ENCODE results near the gene NME4.
A peak's percentile ranks its signal among the peaks of the same experiment; 100 is the strongest.
"Not testable (repeated sequence)": the region's sequence is repeated elsewhere in the genome, so short reads cannot be mapped to it uniquely, and the experiment has no call there.

The NME4 gene

DNA sequence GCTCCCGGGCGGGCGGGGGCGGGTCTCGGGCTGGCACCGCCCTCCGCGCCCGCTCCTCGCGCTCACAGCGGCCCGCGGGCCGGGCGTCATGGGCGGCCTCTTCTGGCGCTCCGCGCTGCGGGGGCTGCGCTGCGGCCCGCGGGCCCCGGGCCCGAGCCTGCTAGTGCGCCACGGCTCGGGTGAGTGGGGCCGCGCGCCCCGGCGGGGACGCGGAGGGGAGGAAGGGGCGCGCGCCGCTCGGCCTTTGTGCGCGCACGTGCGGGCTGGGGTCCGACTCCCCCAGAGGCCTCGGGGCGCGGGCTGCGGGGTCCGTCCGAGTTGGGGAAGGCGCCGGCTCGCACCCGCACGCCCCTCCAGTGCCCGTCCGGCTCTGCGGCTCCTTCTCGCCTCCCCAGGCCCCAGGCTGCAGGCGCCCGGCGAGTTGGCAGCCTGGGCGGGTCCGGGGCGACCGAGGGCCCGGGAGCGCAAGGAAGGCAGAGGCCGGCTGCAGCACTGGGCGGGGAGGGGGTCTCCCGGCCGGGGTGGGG is at the start of gene NME4:
Gene NME4 (plus strand): TSS at position 65 of the 527 bp plus-strand sequence. CDS start 24 bp downstream, at position 89.
- TF ChIP-seq CTCF (IDR thresholded peaks at IDR 0.05; ENCODE audit: control insufficient read depth, extremely low read depth, insufficient read depth) = no peak
- DNase-seq (ENCODE audit: low read depth) = no peak
- no peak within 1 kb of the TSS for H3K4me3 ChIP-seq (ENCODE audit: low read depth, low read length)

DNA sequence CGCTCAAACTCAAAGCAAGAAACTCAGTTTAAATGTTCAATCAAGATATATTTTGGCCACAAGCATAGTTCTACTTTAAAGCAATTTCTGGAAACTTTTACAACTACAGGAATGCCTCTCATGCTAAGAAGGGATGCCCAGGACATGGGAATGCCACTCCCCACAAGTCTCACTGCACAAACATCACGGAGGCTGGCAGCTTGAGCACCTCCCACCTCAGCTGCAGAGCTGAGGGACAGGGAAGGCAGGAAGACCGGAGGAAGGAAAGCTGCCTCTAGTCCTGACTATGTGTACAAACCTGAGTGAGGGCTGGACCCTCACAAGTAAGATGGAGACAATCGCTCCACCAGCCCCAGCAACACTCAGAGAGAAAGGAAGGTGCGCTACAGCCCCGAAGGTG is 49.8 kb upstream of the NME4 start:
- no peak overlapping the region for H3K4me3 ChIP-seq (ENCODE audit: low read depth, low read length)
- no peak for DNase-seq (ENCODE audit: low read depth)
- no peak for TF ChIP-seq CTCF (IDR thresholded peaks at IDR 0.05; ENCODE audit: control insufficient read depth, extremely low read depth, insufficient read depth)

GRCh38 chr16:348495-348894 is 48.5 kb upstream of the NME4 start:
- not testable (repeated sequence) for DNase-seq (ENCODE audit: low read depth); H3K4me3 ChIP-seq (ENCODE audit: low read depth, low read length)

DNA sequence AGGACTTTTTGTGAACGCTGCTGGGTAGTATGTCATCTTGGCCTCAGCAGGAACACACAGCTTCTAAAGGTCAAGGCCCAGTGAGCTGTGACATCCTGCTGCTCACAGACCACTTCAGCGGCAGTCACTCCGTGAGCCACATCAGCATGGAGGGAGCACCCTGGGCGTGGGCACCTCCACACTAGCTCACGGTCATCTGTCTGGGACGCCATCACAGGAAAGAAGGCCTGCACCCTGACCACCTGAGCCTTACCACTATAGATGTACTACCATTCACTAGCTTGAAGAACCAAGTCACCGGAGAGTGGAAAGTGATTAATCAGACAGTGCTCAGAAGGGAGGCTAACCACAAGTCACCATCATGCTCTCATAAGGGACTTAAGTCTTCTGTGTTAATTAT is 47.8 kb upstream of the NME4 start:
- DNase-seq (ENCODE audit: low read depth) = no peak
- no peak for TF ChIP-seq CTCF (IDR thresholded peaks at IDR 0.05; ENCODE audit: control insufficient read depth, extremely low read depth, insufficient read depth)
- H3K4me3 ChIP-seq (ENCODE audit: low read depth, low read length) = no peak overlapping the region

DNA sequence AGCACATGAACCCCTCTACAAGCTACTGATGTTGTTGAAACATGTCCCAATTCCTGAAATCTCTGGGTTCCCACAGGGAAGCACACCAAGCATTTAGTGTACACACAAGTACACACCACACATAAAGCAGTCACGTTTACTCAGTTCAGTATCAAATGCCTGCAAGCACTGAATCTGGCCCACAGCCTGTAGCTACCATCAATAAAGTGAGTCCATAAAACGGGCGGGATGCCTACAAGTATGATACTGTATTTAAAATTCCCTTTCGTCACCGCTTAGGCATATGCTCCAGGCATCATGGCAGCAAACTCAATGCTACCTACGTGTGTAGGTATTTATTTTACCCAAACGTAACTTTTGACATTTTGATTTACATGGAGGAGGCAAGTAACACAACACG is 46.8 kb upstream of the NME4 start:
- no peak for DNase-seq (ENCODE audit: low read depth)
- H3K4me3 ChIP-seq (ENCODE audit: low read depth, low read length) = no peak overlapping the region
- no peak for TF ChIP-seq CTCF (IDR thresholded peaks at IDR 0.05; ENCODE audit: control insufficient read depth, extremely low read depth, insufficient read depth)

- no peak for TF ChIP-seq CTCF (IDR thresholded peaks at IDR 0.05; ENCODE audit: control insufficient read depth, extremely low read depth, insufficient read depth)
- DNase-seq (ENCODE audit: low read depth) = no peak
- peak overlapping the region; percentile 73 for H3K4me3 ChIP-seq (ENCODE audit: low read depth, low read length)
These were observed 45.0 kb upstream of the NME4 start for GRCh38 chr16:351804-352520.

- DNase-seq (ENCODE audit: low read depth) = peak; percentile 75
- TF ChIP-seq CTCF (IDR thresholded peaks at IDR 0.05; ENCODE audit: control insufficient read depth, extremely low read depth, insufficient read depth) = peak; percentile 70
- H3K4me3 ChIP-seq (ENCODE audit: low read depth, low read length) = peak within 1 kb of the TSS; percentile 73
These were observed 44.2 kb upstream of the NME4 start, which contains the start of gene AXIN1 for GRCh38 chr16:352547-353403. TSS of gene AXIN1 (minus strand) at chr16:352723. CDS start at chr16:347025, 5,698 bp downstream.
